HG03378 (cell line): ENCODE results near the gene TBL1X.
"Not testable (repeated sequence)": the region's sequence is repeated elsewhere in the genome, so short reads cannot be mapped to it uniquely, and the experiment has no call there.

Source experiments
- ATAC-seq: cut with Tn5 transposase; IDR thresholded peaks from one replicate; pipeline ENCODE4 v1.9.1; 2021; ENCODE audit warnings: mild to moderate bottlenecking, moderate library complexity; ENCODE audit not compliant: unreplicated experiment

The TBL1X gene

GRCh38 chrX:9464435-9465371 lies at the start of gene TBL1X:
Gene TBL1X, plus strand, starts transcription at chrX:9465058. Its CDS starts 188,529 bp downstream, at chrX:9653587.
- ATAC-seq = no peak

DNA sequence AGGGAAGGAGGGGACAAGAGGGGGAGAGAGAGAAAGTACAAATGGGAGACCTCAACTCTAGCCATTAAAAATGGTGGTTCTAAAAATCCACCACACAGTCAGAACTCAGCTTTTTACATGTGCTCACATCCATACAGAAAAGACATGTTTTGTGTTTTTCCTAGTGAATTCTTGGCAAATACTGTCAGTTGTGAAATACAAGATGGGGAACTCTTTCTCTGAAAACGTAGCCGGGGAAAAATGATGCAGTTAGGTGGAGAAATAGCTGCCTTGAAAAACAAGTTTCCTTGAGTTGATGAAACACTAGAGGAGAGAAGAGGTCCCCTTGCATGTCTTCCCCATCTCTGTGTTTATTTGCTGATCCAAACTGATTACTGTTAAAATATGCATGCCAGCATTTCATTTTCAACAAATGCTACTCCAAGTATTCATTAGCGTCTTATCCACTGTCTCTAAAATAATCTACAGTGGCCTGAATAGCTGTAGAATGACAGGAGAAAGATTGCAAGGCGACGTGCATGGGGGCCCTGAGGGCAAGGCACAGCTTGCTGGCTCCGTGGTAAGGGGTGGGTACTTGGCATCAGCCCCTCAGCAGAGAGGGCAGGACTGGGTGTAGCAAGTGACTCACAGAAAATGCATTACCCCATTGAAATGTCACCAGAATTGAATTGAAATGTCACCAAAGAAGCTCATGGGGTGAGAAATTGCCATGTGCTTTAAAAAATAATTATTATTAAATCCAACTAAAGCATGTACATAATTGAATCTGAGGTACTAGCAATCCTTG lies 48.1 kb upstream of the TBL1X start:
- ATAC-seq = no peak

- no peak for ATAC-seq
Measured at GRCh38 chrX:9418262-9418661, 46.6 kb upstream of the TBL1X start.

DNA sequence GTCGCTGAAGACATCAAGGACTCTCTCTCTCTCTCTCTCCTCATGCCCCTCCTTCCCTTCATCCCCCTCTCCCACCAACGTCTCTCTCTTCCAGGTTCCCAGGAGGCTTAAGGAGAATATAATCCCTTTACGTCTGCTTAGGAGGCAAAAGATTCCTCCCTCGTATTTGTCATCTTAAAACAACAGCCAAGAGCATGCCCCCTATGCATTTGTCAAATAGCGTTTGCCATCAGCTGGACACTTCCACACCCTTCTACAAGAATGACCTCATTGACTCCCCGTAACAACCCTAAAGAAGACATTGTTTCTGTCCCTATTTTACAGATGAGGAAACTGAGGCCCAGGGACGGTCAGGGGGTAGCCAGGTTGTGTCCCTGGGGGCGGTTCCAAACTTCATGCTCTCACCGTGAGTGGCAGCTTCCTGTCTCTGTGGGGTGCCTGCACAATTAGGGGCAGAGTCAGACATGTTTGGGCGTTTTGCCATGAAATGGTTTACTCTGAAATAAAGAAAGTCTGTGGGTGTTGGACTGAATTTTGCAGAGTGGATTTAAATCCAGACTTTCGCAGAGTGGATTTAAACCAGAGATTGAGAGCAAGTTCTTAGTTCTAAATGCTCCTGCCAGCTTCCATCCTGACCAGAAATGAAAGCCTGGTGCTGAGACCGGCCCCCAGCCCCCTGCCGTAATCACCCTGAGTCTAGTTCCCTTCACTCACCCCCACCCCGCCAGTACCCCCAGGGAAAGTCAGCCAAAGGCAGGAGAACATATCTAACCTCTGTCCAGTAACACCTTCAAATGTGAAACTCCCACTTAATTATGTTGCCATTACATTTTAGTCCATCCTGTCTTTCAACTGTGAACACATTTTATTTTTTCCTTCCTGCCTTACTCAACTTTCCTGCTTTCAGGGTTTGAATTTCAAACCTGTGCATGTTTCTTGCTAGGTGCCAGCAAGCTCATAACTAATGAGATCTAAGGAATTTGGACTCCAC lies 44.3 kb upstream of the TBL1X start:
- no peak for ATAC-seq

DNA sequence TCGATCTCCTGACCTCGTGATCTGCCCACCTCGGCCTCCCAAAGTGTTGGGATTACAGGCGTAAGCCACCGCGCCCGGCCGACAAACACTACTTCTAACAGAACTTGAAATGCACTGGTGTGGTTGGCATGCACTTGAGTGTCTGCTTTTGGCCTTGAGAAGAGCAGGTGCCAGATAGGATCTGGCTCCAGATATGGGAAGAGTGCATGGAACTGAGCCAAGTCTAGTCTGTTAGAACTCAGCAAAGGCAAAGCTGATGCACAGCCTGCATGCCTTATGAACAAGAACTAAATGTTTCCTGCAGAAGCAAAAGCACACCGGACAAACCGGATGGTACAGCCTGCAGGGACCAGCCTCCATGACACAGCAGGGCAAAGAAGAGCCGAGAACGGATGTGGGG lies 35.1 kb upstream of the TBL1X start:
- ATAC-seq = no peak

DNA sequence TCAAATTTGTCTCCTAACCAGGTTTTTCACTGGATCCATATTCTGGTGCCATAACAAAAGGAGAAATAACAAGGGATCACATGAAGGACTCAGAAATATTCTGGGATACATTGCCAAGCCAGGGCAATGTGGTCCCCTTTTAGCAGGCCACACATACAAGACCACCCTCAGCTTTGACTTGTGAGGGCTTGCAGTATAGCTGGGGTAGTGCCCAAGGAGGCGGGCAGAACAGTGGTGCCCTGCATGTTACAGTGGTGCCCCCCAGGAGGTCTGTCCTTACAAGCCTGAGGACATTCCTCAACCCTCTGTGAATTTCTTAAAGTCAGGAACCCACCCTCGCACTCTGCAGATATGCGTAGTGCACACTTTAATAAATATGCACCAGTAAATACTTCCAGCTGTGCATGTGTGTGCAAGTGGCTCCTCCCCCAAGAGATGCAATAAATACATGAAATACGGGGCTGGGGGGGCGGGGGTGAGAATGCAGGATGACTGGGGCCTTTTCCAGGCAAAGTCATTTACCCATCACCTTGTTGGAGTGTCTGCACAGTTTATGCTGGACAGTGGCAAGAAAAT lies 34.4 kb upstream of the TBL1X start:
- no peak for ATAC-seq

- no peak for ATAC-seq
Measured at GRCh38 chrX:9431281-9431680, 33.6 kb upstream of the TBL1X start.

GRCh38 chrX:9433596-9433995 lies 31.3 kb upstream of the TBL1X start:
- no peak for ATAC-seq

GRCh38 chrX:9434051-9434550 lies 30.8 kb upstream of the TBL1X start:
- ATAC-seq = no peak

DNA sequence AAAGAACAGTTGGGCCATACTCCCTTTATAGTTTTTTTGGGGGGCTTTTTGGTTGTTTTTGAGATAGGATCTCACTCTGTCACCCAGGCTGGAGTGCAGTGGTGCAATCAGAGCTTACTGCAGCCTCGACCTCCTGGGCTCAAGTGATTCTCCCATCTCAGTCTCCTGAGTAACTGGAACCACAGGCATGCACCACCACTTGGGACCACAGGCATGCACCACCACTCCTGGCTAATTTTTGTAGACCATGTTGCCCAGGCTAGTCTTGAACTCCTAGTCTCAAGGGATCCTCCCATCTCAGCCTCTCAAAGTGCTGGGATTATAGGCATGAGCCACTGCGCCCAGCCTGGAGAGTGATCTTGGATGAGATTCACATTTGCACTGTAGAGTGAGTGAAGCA lies 29.8 kb upstream of the TBL1X start:
- ATAC-seq = not testable (repeated sequence)

DNA sequence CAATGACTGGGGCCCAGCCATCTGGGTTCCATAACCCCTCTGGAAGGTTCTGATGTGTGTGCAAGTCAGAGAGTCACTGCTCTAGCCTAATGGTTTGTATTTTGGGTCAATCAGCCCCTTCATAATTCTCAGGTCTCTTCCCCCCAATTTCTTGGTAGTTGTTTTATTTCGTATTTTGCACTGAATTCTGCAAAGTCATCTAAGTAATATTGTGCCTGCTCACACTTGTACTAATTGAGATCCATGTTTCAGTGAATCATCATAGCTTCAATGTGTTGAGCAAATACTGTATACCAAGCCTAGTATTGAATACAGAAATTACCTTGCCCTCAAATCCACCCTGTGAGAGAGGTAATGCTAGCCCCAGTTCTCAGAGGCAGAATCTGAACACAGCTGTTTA lies 28.0 kb upstream of the TBL1X start:
- no peak for ATAC-seq

- no peak for ATAC-seq
Measured at GRCh38 chrX:9438933-9439494, 25.8 kb upstream of the TBL1X start.

DNA sequence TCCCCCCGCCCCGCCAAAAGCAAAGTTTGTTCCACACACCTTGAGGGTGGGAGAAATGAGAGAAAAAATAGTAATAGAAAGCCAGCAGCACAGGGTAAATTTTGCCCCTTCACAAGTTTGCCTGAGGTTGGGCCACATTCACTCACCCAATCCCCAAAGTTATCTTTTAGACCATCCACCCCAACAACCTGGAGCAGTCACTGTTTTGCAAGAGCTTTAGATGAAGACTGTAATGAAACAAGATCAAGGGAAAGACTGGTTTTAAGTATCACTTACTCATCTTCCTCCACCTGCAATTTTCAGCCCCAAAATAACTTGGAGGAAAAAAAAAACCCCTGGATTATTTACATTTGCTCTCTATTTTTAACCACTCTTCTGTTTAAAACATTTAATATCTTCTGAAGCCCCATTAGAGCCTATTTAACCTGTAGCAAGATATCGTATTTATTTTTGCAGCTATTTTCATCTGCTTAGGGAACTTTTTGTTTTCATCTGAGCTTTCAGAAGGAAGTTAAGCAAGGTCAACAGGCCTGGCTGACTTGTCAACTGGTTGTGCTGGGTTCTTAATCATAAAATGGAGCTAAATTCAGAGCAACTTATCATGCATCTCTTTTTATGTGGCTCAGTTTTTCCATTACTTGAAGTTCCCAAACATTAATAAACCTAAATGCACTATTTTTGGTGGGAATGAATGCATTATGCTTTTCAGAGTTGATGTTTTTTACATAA lies 24.6 kb upstream of the TBL1X start:
- ATAC-seq = no peak

DNA sequence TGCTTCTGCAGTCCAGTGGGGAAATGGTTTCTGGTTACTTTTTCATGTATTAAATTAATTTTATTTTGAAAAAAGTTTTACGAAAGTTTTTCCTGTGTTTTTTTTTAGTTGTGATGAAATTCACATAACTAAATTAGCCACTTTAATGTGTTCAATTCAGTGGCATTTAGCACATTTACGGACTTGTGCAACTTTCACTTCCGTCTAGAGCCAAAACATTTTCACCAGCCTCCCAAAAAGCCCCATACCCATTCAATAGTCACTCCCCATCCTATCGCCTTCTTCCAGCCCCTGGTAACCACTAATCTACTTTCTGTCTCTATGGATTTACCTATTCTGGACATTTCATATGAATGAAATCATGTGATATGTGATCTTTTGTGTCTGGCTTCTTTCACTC lies 22.8 kb upstream of the TBL1X start:
- no peak for ATAC-seq

DNA sequence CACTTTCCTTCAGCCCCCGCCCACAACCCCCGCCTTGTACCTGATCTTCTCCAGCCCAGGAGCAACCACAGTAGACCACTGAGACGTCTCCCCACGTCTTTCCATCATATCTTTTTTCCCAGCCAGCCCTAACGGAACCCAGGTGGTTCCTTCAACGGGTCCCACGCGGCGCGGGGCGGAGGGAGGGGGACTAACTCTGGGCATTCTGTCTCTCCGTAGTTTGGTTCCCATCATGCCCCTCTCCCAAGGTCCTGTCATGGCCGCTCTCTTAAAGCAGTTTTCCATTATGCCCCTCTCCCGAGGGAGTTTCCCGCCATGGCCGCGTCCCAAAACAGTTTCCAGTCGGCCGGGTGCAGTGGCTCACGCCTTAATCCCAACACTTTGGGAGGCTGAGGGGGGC lies 21.5 kb upstream of the TBL1X start:
- ATAC-seq = no peak

GRCh38 chrX:9447906-9448305 lies 17.0 kb upstream of the TBL1X start:
- no peak for ATAC-seq

DNA sequence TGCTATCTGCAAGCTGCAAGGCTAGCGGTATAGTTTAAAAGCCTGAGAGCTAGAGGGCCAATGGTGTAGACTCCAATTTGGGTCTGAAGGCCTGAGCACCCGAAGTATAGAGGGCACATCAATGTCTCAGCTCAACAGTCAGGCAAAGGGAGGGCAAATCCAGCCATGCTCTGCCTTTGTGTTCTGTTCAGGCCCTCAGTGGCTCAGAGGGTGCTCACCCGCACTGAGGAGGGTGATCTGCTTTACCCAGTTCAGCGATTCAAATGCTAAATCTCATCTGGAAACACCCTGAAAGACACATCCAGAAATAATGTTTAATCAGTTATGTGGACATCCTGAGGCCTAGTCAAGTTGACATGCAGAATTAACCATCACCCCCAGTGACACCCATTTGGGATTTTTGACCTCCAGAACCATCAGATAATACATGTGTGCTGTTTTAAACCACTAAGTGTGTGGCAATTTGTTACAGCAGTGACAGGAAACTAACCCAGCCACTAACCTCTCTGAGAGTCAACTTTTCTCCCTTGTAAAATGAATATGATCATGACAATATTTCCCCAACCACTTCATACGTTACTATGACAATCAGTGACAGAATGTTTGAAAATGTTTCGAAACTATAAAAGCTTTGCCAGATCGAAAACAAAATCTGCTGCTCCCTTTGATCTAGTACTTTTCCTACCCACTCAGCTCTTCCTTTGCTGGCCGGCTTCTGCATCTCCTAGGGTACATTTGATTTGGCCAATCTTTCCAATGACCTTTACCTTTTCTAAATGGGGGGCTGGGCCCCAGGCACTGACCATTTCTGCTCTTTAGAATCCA lies 8.4 kb upstream of the TBL1X start:
- no peak for ATAC-seq

- not testable (repeated sequence) for ATAC-seq
Measured at GRCh38 chrX:9458034-9458433, 6.8 kb upstream of the TBL1X start.
